Neural progenitor cell (in vitro differentiated cells): ENCODE measurements around the gene SND1.

Experiments used
- CTCF ChIP-seq: fragments of 200-600 bp; sonication (generic); IDR thresholded peaks from 2 replicates; pipeline ENCODE4 v1.5.1; 2017; ENCODE audit warnings: antibody characterized with exemption, mild to moderate bottlenecking
- EZH2phosphoT487 ChIP-seq: fragments of 200-600 bp; sonication (generic); IDR thresholded peaks from 2 replicates; pipeline ENCODE4 v1.6.1; 2017; ENCODE audit warnings: antibody characterized with exemption

GRCh38 chr7:128131731-128132130 lies 479.7 kb downstream of the SND1 start:
- TF ChIP-seq CTCF (no peak), EZH2phosphoT487 (no peak)
